Spleen (tissue), 11 donors: ENCODE data around the gene NEDD4L. TPM values are rescaled to one million over a fixed set of nuclear protein-coding genes. Genes with fewer than 3 reads are reported as not detected.
A peak's percentile ranks its signal among the peaks of the same experiment; 100 is the strongest.

Experiments
- DNase-seq: peaks from one replicate; pipeline ENCODE4 v3.0.0-alpha.2; 2020
- H3K27ac ChIP-seq, 8 donors: fragments of 200-600 bp; sonication (generic) in 7 of 8; 1 replicate in 4 of 8; 2 replicates in 4 of 8; pipeline versions ENCODE4 v1.5.0 to v1.8.0; 2016 to 2021; ENCODE audit warnings: inconsistent platforms in 4 of 8, mild to moderate bottlenecking in 4 of 8, moderate library complexity in 1 of 8
- H3K27me3 ChIP-seq, 7 donors: fragments of 200-600 bp; sonication (generic) in 6 of 7; replicated peaks in 1 of 7; 1 replicate in 4 of 7; 2 replicates in 3 of 7; pipeline versions ENCODE4 v1.5.0 to v1.8.0; 2016 to 2021; ENCODE audit warnings: inconsistent platforms in 3 of 7, mild to moderate bottlenecking in 1 of 7
- H3K36me3 ChIP-seq, 6 donors: fragments of 200-600 bp; sonication (generic) in 5 of 6; 1 replicate in 4 of 6; 2 replicates in 2 of 6; pipeline versions ENCODE4 v1.5.0 to v1.8.0; 2016 to 2021; ENCODE audit warnings: inconsistent platforms in 2 of 6
- H3K4me1 ChIP-seq, 6 donors: fragments of 200-600 bp; sonication (generic) in 5 of 6; 1 replicate in 3 of 6; 2 replicates in 3 of 6; pipeline versions ENCODE4 v1.5.0 to v1.8.0; 2016 to 2021; ENCODE audit warnings: inconsistent platforms in 3 of 6
- H3K4me3 ChIP-seq, 8 donors: fragments of 200-600 bp; sonication (generic) in 7 of 8; 1 replicate in 4 of 8; 2 replicates in 4 of 8; pipeline versions ENCODE4 v1.5.0 to v1.8.0; 2016 to 2021; ENCODE audit warnings: inconsistent platforms in 4 of 8, mild to moderate bottlenecking in 4 of 8, moderate library complexity in 2 of 8
- H3K9me3 ChIP-seq, 8 donors: fragments of 200-600 bp; sonication (generic) in 7 of 8; 1 replicate in 4 of 8; 2 replicates in 4 of 8; pipeline versions ENCODE4 v1.5.0 to v1.8.0; 2016 to 2021; ENCODE audit warnings: inconsistent platforms in 4 of 8
- POLR2A ChIP-seq, 3 donors: fragments of 450-650 bp; IDR thresholded peaks; one replicate each; pipeline ENCODE4 v1.5.1; 2017; ENCODE audit warnings: antibody characterized with exemption in 3 of 3, mild to moderate bottlenecking in 1 of 3
- POLR2AphosphoS5 ChIP-seq, 3 donors: sonication (generic); formaldehyde crosslinking; IDR thresholded peaks; one replicate each; pipeline ENCODE4 v1.5.1; 2017; ENCODE audit warnings: antibody characterized with exemption in 3 of 3
- WGBS, 5 donors: extraction: QIAGEN DNeasy Blood & Tissue Kit in 3 of 5; methylation state at CpG; one replicate each; pipeline versions ENCODE4 v1.1.5 to v1.1.7; 2013 to 2018; 5-methylcytosine and 5-hydroxymethylcytosine counted together
- intact Hi-C: fragments of 100-400 bp; cut with DNase I; formaldehyde crosslinking; loops from one replicate; pipeline ENCODE4 v1.15.0; 2023; ENCODE audit warnings: low total_unique reads
- polyA plus RNA-seq, 3 donors: library from polyadenylated mRNA; stranded (reverse); fragments of 200-250 nt; gene quantifications; one replicate each; pipeline ENCODE4 v1.2.1, GENCODE V29; 2013
- total RNA-seq, 7 donors: library from RNA; depleted of rRNA in 3 of 7; stranded (reverse); fragments of >200 nt in 3 of 7; fragmentation: NEBNext Ultra II Directional in 4 of 7; extraction: Animal tissue kit (Norgen Biotek cat#: 25700) in 4 of 7; gene quantifications; one replicate each; pipeline versions ENCODE4 v1.1.0 to v1.2.1, GENCODE V29; 2016 to 2021
- TF ChIP-seq, protein P1 (sequence below), 11 experiments: fragments of 200-600 bp in 7 of 11; fragments of 450-650 bp in 4 of 11; sonication (generic) in 4 of 11; IDR thresholded peaks in 8 of 11; conservative IDR thresholded peaks in 3 of 11; 1 replicate in 7 of 11; 2 replicates in 4 of 11; pipeline versions ENCODE4 v1.4.0 to v1.8.0; 2016 to 2021; ENCODE audit warnings: antibody characterized with exemption in 11 of 11, inconsistent platforms in 4 of 11, mild to moderate bottlenecking in 1 of 11
- donor health status: healthy with polysubstance abuse.
- donor health status: DM: no; HTN: no; CAD: no; lungs with moderate emphysema.
- donor health status: DM: no; HTN: no; CAD: no.
- donor health status: Bipolar disorder and iron deficiency.
- donor health status: healthy.
- donor health status: DM: no; HTN: no; CAD: no.
- donor health status: DM: yes; HTN: yes; CAD: no.

The NEDD4L gene
- total and polyA plus RNA-seq, 10 donors: 8.7 to 26.9 (median 18.3) TPM

- Histone ChIP-seq H3K27me3 (peaks cover 0 to 6% (median 0%) of the 10 kb centered on the region in 7 donors), H3K27ac (peak overlapping the region in 4 of 8 donors; percentile 19 to 44 (median 33)), H3K4me1 (peaks cover 0 to 17% (median 8%) of the 10 kb centered on the region in 6 donors), H3K4me3 (peak overlapping the region in 7 of 8 donors; percentile 2 to 59 (median 19)), H3K9me3 (peaks cover 0 to 5% (median 2%) of the 10 kb centered on the region in 8 donors), H3K36me3 (no peaks in the 10 kb centered on the region)
- DNase-seq: no peak
- WGBS, 5 donors: 39 to 45% (median 41%) methylated on average over 6 of the region's 6 CpGs
- intact Hi-C loops: no loop called here
- TF ChIP-seq POLR2AphosphoS5 (IDR thresholded peaks at IDR 0.05) (no peak), POLR2A (IDR thresholded peaks at IDR 0.05) (no peak)
- TF ChIP-seq, protein P1, sequence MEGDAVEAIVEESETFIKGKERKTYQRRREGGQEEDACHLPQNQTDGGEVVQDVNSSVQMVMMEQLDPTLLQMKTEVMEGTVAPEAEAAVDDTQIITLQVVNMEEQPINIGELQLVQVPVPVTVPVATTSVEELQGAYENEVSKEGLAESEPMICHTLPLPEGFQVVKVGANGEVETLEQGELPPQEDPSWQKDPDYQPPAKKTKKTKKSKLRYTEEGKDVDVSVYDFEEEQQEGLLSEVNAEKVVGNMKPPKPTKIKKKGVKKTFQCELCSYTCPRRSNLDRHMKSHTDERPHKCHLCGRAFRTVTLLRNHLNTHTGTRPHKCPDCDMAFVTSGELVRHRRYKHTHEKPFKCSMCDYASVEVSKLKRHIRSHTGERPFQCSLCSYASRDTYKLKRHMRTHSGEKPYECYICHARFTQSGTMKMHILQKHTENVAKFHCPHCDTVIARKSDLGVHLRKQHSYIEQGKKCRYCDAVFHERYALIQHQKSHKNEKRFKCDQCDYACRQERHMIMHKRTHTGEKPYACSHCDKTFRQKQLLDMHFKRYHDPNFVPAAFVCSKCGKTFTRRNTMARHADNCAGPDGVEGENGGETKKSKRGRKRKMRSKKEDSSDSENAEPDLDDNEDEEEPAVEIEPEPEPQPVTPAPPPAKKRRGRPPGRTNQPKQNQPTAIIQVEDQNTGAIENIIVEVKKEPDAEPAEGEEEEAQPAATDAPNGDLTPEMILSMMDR (IDR thresholded peaks at IDR 0.05 in 8 of 11, conservative IDR thresholded peaks at IDR 0.05 in 3 of 11): no peak
These were observed 394.3 kb downstream of the NEDD4L start for GRCh38 chr18:58438161-58438957.

DNA sequence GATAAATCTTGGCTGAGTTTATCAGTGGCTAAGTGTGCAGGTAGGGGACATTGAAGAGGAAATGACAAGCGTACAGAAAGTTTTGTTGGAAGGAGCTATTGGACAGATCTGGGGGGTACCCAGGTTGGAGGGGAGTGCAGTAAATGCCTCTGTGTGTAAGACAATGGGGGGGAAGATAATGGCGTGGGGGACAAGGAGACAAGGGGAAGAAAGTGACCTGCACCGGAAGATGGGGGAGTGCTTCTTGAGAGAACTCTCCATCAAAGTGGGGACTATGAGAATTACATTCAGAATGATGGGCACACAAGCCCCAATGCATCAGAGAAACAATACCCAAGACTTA is 394.9 kb downstream of the NEDD4L start:
- peak overlapping the region in 4 of 8 donors; percentile 19 to 44 (median 33) for H3K27ac ChIP-seq
- intact Hi-C loops: no loop called here

GRCh38 chr18:58443671-58444070 is 399.6 kb downstream of the NEDD4L start:
- intact Hi-C loops: no loop called here
- no peaks in the 10 kb centered on the region for H3K36me3 ChIP-seq
- H3K27me3 ChIP-seq: peaks cover 0 to 40% (median 0%) of the 10 kb centered on the region in 7 donors
- H3K27ac ChIP-seq: no peak overlapping the region
- no peak for DNase-seq
- peaks cover 0 to 10% (median 4%) of the 10 kb centered on the region in 6 donors for H3K4me1 ChIP-seq
- 82 to 88% (median 85%) methylated on average over 6 of the region's 6 CpGs for WGBS, 5 donors
- TF ChIP-seq POLR2AphosphoS5 (IDR thresholded peaks at IDR 0.05): no peak
- TF ChIP-seq, protein P1 (IDR thresholded peaks at IDR 0.05 in 8 of 11, conservative IDR thresholded peaks at IDR 0.05 in 3 of 11): no peak
- TF ChIP-seq POLR2A (IDR thresholded peaks at IDR 0.05): no peak
- no peak overlapping the region for H3K4me3 ChIP-seq
- H3K9me3 ChIP-seq: no peaks in the 10 kb centered on the region

More for the DNA sequence above, 394.9 kb downstream of the NEDD4L start:
- WGBS, 5 donors: 31 to 50% (median 34%) methylated on average over 3 of the region's 3 CpGs
- DNase-seq: no peak
- Histone ChIP-seq H3K4me3 (peak overlapping the region in 7 of 8 donors; percentile 2 to 59 (median 19)), H3K9me3 (peaks cover 0 to 5% (median 2%) of the 10 kb centered on the region in 8 donors), H3K36me3 (no peaks in the 10 kb centered on the region), H3K27me3 (peaks cover 0 to 11% (median 0%) of the 10 kb centered on the region in 7 donors), H3K4me1 (peaks cover 0 to 17% (median 8%) of the 10 kb centered on the region in 6 donors)
- no peak for TF ChIP-seq POLR2AphosphoS5 (IDR thresholded peaks at IDR 0.05)
- TF ChIP-seq, protein P1 (IDR thresholded peaks at IDR 0.05 in 8 of 11, conservative IDR thresholded peaks at IDR 0.05 in 3 of 11): no peak
- TF ChIP-seq POLR2A (IDR thresholded peaks at IDR 0.05): no peak

DNA sequence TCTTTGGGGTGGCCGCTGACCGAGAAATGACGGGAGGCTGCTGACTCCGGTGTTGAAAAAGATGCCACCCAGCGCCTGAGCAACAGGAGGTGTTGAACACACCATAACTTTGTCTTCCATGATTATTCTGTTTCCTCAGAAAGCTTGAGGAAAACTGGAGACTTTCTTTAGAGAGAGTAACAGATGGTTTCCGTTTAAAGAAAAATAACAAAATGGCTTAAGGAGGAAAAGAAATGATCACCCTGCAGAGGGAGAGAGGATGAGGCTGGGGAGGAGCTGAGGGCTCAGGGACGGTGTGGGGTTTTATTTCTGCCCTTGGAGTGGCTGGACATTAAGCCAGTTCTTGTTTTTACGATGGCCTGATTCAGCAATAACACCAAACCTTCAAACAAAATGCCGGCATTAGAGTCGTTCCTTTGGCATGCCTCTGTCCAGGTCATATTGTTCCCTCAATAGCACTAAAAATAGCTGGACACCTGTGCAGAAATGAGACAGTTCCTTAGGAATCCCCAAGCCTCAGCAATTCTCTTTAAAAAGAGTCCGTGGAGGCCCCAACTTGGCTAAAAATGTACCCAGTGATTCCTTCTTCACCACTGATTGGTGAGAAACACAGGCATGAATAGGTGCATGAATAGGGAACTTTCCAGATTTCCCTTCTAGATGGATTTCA is 402.5 kb downstream of the NEDD4L start:
- intact Hi-C loops: no loop called here
- no peaks in the 10 kb centered on the region for H3K9me3 ChIP-seq
- no peaks in the 10 kb centered on the region for H3K36me3 ChIP-seq
- 85 to 90% (median 90%) methylated on average over 11 of the region's 11 CpGs for WGBS, 5 donors
- no peak overlapping the region for H3K27ac ChIP-seq
- H3K4me1 ChIP-seq: no peaks in the 10 kb centered on the region
- DNase-seq: no peak
- no peak overlapping the region for H3K4me3 ChIP-seq
- H3K27me3 ChIP-seq: peaks cover 0 to 60% (median 7%) of the 10 kb centered on the region in 7 donors
- TF ChIP-seq POLR2AphosphoS5 (IDR thresholded peaks at IDR 0.05): no peak
